Hepatocyte (in vitro differentiated cells): ENCODE measurements around the gene DENND6A. TPM values are rescaled to one million over a fixed set of nuclear protein-coding genes. Genes with fewer than 3 reads are reported as not detected.

ENCODE experiments used
- DNase-seq: peaks from one replicate; pipeline ENCODE4 v3.0.0-alpha.2; 2016; ENCODE audit warnings: low spot score
- H2AFZ ChIP-seq: fragments of 200-600 bp; sonication (generic); 2 replicates; pipeline ENCODE4 v1.6.0; 2016; ENCODE audit warnings: antibody characterized with exemption, mild to moderate bottlenecking
- H3K27ac ChIP-seq: fragments of 200-600 bp; sonication (generic); 2 replicates; pipeline ENCODE4 v1.5.1; 2016; ENCODE audit warnings: mild to moderate bottlenecking
- H3K27me3 ChIP-seq: fragments of 200-600 bp; sonication (generic); 2 replicates; pipeline ENCODE4 v1.6.1; 2016
- H3K36me3 ChIP-seq: fragments of 200-600 bp; sonication (generic); replicated peaks from 2 replicates; pipeline ENCODE4 v1.5.1; 2016; ENCODE audit warnings: low read depth; ENCODE audit not compliant: insufficient read depth
- H3K4me1 ChIP-seq: fragments of 200-600 bp; sonication (generic); 2 replicates; pipeline ENCODE4 v1.5.1; 2016; ENCODE audit warnings: mild to moderate bottlenecking, moderate library complexity; ENCODE audit not compliant: insufficient read depth
- H3K4me2 ChIP-seq: fragments of 200-600 bp; sonication (generic); 2 replicates; pipeline ENCODE4 v1.6.0; 2016
- H3K4me3 ChIP-seq: fragments of 200-600 bp; sonication (generic); 2 replicates; pipeline ENCODE4 v1.5.1; 2016; ENCODE audit warnings: mild to moderate bottlenecking
- H3K79me2 ChIP-seq: fragments of 200-600 bp; sonication (generic); 2 replicates; pipeline ENCODE4 v1.6.0; 2017; ENCODE audit warnings: mild to moderate bottlenecking
- H3K9me2 ChIP-seq: fragments of 200-600 bp; sonication (generic); replicated peaks from 2 replicates; pipeline ENCODE4 v1.6.0; 2017; ENCODE audit warnings: mild to moderate bottlenecking; ENCODE audit not compliant: insufficient read depth
- H3K9me3 ChIP-seq: fragments of 200-600 bp; sonication (generic); 2 replicates; pipeline ENCODE4 v1.5.1; 2016; ENCODE audit warnings: low read depth, mild to moderate bottlenecking
- H4K20me1 ChIP-seq: fragments of 200-600 bp; sonication (generic); 2 replicates; pipeline ENCODE4 v1.6.0; 2016; ENCODE audit warnings: mild to moderate bottlenecking; ENCODE audit not compliant: insufficient read depth, poor library complexity, severe bottlenecking
- EZH2 ChIP-seq: fragments of 200-600 bp; sonication (generic); IDR thresholded peaks from 2 replicates; pipeline ENCODE4 v1.6.1; 2016; ENCODE audit warnings: antibody characterized with exemption, mild to moderate bottlenecking, borderline replicate concordance
- EZH2phosphoT487 ChIP-seq: fragments of 200-600 bp; sonication (generic); IDR thresholded peaks from one replicate; pipeline ENCODE4 v1.6.1; 2018; ENCODE audit warnings: antibody characterized with exemption, mild to moderate bottlenecking, low read depth, moderate library complexity; ENCODE audit not compliant: unreplicated experiment, severe bottlenecking
- whole genome bisulfite sequencing: methylation state at CpG from one replicate; pipeline ENCODE4 v1.1.6; 2016; ENCODE audit warnings: low lambda C conversion rate; ENCODE audit errors: missing lambda C conversion rate; 5-methylcytosine and 5-hydroxymethylcytosine counted together
- polyA plus RNA-seq: library from polyadenylated mRNA; unstranded; fragments of >200 nt; fragmentation: Nextera tagmentation; extraction: Ambion mirVana; gene quantifications from 2 replicates; pipeline ENCODE4 v1.2.1, GENCODE V29; 2016
- total RNA-seq: library from RNA; depleted of rRNA; stranded (reverse); fragments of >200 nt; gene quantifications from 2 replicates; pipeline ENCODE4 v1.2.3, GENCODE V29; 2014
- TF ChIP-seq, protein P1 (sequence below): fragments of 200-600 bp; sonication (generic); IDR thresholded peaks from 2 replicates; pipeline ENCODE4 v1.5.1; 2016; ENCODE audit warnings: antibody characterized with exemption, mild to moderate bottlenecking; ENCODE audit not compliant: poor library complexity

The DENND6A gene
- total and polyA plus RNA-seq, 2 experiments from 2014 or later = 6.3 to 19.3 TPM

- no peak for TF ChIP-seq EZH2
- no peak for TF ChIP-seq EZH2phosphoT487
- TF ChIP-seq, protein P1, sequence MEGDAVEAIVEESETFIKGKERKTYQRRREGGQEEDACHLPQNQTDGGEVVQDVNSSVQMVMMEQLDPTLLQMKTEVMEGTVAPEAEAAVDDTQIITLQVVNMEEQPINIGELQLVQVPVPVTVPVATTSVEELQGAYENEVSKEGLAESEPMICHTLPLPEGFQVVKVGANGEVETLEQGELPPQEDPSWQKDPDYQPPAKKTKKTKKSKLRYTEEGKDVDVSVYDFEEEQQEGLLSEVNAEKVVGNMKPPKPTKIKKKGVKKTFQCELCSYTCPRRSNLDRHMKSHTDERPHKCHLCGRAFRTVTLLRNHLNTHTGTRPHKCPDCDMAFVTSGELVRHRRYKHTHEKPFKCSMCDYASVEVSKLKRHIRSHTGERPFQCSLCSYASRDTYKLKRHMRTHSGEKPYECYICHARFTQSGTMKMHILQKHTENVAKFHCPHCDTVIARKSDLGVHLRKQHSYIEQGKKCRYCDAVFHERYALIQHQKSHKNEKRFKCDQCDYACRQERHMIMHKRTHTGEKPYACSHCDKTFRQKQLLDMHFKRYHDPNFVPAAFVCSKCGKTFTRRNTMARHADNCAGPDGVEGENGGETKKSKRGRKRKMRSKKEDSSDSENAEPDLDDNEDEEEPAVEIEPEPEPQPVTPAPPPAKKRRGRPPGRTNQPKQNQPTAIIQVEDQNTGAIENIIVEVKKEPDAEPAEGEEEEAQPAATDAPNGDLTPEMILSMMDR = no peak
- no peaks in the 10 kb centered on the region for H3K9me2 ChIP-seq
- no peaks in the 10 kb centered on the region for H3K79me2 ChIP-seq
- H3K27me3 ChIP-seq = no peaks in the 10 kb centered on the region
- no peak overlapping the region for H3K4me2 ChIP-seq
- H3K36me3 ChIP-seq = no peaks in the 10 kb centered on the region
- no peaks in the 10 kb centered on the region for H3K9me3 ChIP-seq
- H4K20me1 ChIP-seq = no peaks in the 10 kb centered on the region
- H3K4me3 ChIP-seq = no peak overlapping the region
- H3K4me1 ChIP-seq = no peaks in the 10 kb centered on the region
- no peak overlapping the region for H2AFZ ChIP-seq
- H3K27ac ChIP-seq = no peak overlapping the region
- DNase-seq = no peak
These were observed 31.5 kb downstream of the DENND6A start for GRCh38 chr3:57661404-57661803.

DNA sequence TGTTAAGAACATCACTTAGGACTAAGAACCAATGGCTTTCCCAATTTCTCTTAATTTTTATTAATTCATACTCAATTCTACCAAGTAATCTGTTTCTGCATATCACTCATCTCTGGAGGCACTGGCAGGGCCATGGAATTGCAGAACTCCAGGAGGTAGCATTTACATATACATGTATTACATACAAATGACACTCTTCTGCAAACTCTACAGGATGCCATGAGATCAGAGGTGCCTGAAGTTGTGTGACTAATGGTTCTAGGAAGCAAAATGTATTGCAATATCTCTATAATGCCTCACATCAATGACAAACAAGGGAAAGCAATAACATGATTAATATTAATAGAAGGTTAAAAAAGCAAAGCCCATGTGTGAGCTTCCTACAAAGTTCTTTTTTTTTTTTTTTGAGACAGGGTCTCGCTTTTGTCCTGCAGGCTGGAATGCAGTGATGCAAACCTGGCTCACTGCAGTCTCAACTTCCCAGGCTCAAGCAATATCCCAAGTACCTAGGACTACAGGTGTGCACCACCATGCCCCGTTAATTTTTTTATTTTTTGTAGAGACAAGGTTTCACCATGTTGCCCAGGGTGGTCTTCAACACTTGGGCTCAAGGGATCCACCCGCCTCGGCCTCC is 33.0 kb downstream of the DENND6A start:
- Histone ChIP-seq H3K36me3 (no peaks in the 10 kb centered on the region), H3K9me2 (no peaks in the 10 kb centered on the region), H3K9me3 (no peaks in the 10 kb centered on the region), H4K20me1 (no peaks in the 10 kb centered on the region), H3K4me1 (no peaks in the 10 kb centered on the region), H3K27ac (no peak overlapping the region), H3K4me2 (no peak overlapping the region), H3K4me3 (no peak overlapping the region), H2AFZ (no peak overlapping the region), H3K79me2 (no peaks in the 10 kb centered on the region), H3K27me3 (no peaks in the 10 kb centered on the region)
- 94% methylated on average over 4 of the region's 4 CpGs for WGBS
- TF ChIP-seq, protein P1 = no peak
- TF ChIP-seq EZH2 (no peak), EZH2phosphoT487 (no peak)
- no peak for DNase-seq

GRCh38 chr3:57659004-57659673 is 33.7 kb downstream of the DENND6A start:
- 86% methylated on average over 1 of the region's 1 CpG for WGBS
- TF ChIP-seq, protein P1 = no peak
- TF ChIP-seq EZH2 (no peak), EZH2phosphoT487 (no peak)
- Histone ChIP-seq H3K4me2 (no peak overlapping the region), H2AFZ (no peak overlapping the region), H3K9me3 (no peaks in the 10 kb centered on the region), H4K20me1 (no peaks in the 10 kb centered on the region), H3K36me3 (no peaks in the 10 kb centered on the region), H3K79me2 (no peaks in the 10 kb centered on the region), H3K27ac (no peak overlapping the region), H3K9me2 (no peaks in the 10 kb centered on the region), H3K27me3 (no peaks in the 10 kb centered on the region), H3K4me1 (no peaks in the 10 kb centered on the region), H3K4me3 (no peak overlapping the region)
- DNase-seq = no peak
